ENCODE measurements around the gene USP33.
"Not testable (repeated sequence)": the region's sequence is repeated elsewhere in the genome, so short reads cannot be mapped to it uniquely, and the experiment has no call there.

Gene USP33

GRCh38 chr1:77759071-77760028 lies at the start of gene USP33:
Gene USP33, minus strand, starts transcription at chr1:77759852. Its CDS starts 18,155 bp downstream, at chr1:77741697.
- DNase-seq (ENCODE audit: low read depth, low spot score): peak; percentile 96

GRCh38 chr1:77803371-77803770 lies 43.7 kb upstream of the USP33 start:
- DNase-seq (ENCODE audit: low read depth, low spot score): no peak

GRCh38 chr1:77802026-77802425 lies 42.4 kb upstream of the USP33 start:
- DNase-seq (ENCODE audit: low read depth, low spot score): no peak

- no peak for DNase-seq (ENCODE audit: low read depth, low spot score)
Measured at GRCh38 chr1:77797991-77798390, 38.3 kb upstream of the USP33 start.

- DNase-seq (ENCODE audit: low read depth, low spot score): no peak
Measured at GRCh38 chr1:77796695-77797405, 37.2 kb upstream of the USP33 start.

GRCh38 chr1:77794550-77794949 lies 34.9 kb upstream of the USP33 start:
- no peak for DNase-seq (ENCODE audit: low read depth, low spot score)

GRCh38 chr1:77786093-77786741 lies 26.6 kb upstream of the USP33 start:
- not testable (repeated sequence) for DNase-seq (ENCODE audit: low read depth, low spot score)

- no peak for DNase-seq (ENCODE audit: low read depth, low spot score)
Measured at GRCh38 chr1:77783141-77783540, 23.5 kb upstream of the USP33 start.

- DNase-seq (ENCODE audit: low read depth, low spot score): no peak
Measured at GRCh38 chr1:77781683-77782082, 22.0 kb upstream of the USP33 start.

GRCh38 chr1:77779529-77780281 lies 20.1 kb upstream of the USP33 start, which contains the start of gene MIGA1:
Gene MIGA1, plus strand, starts transcription at chr1:77779649. Its CDS starts 3,604 bp downstream, at chr1:77783253.
- DNase-seq (ENCODE audit: low read depth, low spot score): peak; percentile 93

GRCh38 chr1:77776007-77776700 lies 16.5 kb upstream of the USP33 start:
- DNase-seq (ENCODE audit: low read depth, low spot score): peak; percentile 41

GRCh38 chr1:77768006-77768405 lies 8.4 kb upstream of the USP33 start:
- DNase-seq (ENCODE audit: low read depth, low spot score): no peak

GRCh38 chr1:77762072-77762476 lies 2.4 kb upstream of the USP33 start:
- no peak for DNase-seq (ENCODE audit: low read depth, low spot score)

- DNase-seq (ENCODE audit: low read depth, low spot score): no peak
Measured at GRCh38 chr1:77757603-77758002, 2.0 kb downstream of the USP33 start.

GRCh38 chr1:77757066-77757584 lies 2.5 kb downstream of the USP33 start:
- DNase-seq (ENCODE audit: low read depth, low spot score): no peak

GRCh38 chr1:77756052-77756754 lies 3.4 kb downstream of the USP33 start:
- no peak for DNase-seq (ENCODE audit: low read depth, low spot score)

GRCh38 chr1:77749489-77749888 lies 10.2 kb downstream of the USP33 start:
- not testable (repeated sequence) for DNase-seq (ENCODE audit: low read depth, low spot score)

- peak; percentile 13 for DNase-seq (ENCODE audit: low read depth, low spot score)
Measured at GRCh38 chr1:77744576-77744975, 15.1 kb downstream of the USP33 start.

GRCh38 chr1:77742011-77742555 lies 17.6 kb downstream of the USP33 start:
- no peak for DNase-seq (ENCODE audit: low read depth, low spot score)

Measured in ELF-1 (cell line).